NOMO-1 treated with dmso at 0.1 percent for 144 hours (cell line): ENCODE data around the gene LPIN2.
"Not testable (repeated sequence)": the region's sequence is repeated elsewhere in the genome, so short reads cannot be mapped to it uniquely, and the experiment has no call there.

ENCODE experiments used
- DNase-seq: peaks from one replicate; lab custom pipeline; 2025; ENCODE audit not compliant: unreplicated experiment; lab: John Stamatoyannopoulos, UW

The LPIN2 gene

GRCh38 chr18:3010086-3010485 is 2.9 kb downstream of the LPIN2 start:
- no peak for DNase-seq

GRCh38 chr18:3008541-3008940 is 4.4 kb downstream of the LPIN2 start:
- no peak for DNase-seq

GRCh38 chr18:3007491-3007890 is 5.5 kb downstream of the LPIN2 start:
- DNase-seq = no peak

- no peak for DNase-seq
Measured at GRCh38 chr18:3005462-3005861, 7.5 kb downstream of the LPIN2 start.

GRCh38 chr18:3003766-3004165 is 9.2 kb downstream of the LPIN2 start:
- not testable (repeated sequence) for DNase-seq

GRCh38 chr18:3002732-3003131 is 10.2 kb downstream of the LPIN2 start:
- DNase-seq = no peak

- no peak for DNase-seq
Measured at GRCh38 chr18:2998644-2999043, 14.3 kb downstream of the LPIN2 start.

GRCh38 chr18:2997846-2998564 is 14.9 kb downstream of the LPIN2 start:
- DNase-seq = no peak

GRCh38 chr18:2997429-2997828 is 15.5 kb downstream of the LPIN2 start:
- no peak for DNase-seq

GRCh38 chr18:2994603-2995432 is 18.1 kb downstream of the LPIN2 start:
- DNase-seq = no peak

GRCh38 chr18:2994020-2994589 is 18.8 kb downstream of the LPIN2 start:
- no peak for DNase-seq

- DNase-seq = no peak
Measured at GRCh38 chr18:2992995-2993877, 19.7 kb downstream of the LPIN2 start.

- no peak for DNase-seq
Measured at GRCh38 chr18:2990956-2991640, 21.8 kb downstream of the LPIN2 start.

- DNase-seq = no peak
Measured at GRCh38 chr18:2987876-2988790, 24.8 kb downstream of the LPIN2 start.

GRCh38 chr18:2986150-2986865 is 26.6 kb downstream of the LPIN2 start:
- no peak for DNase-seq

- no peak for DNase-seq
Measured at GRCh38 chr18:2985628-2986027, 27.3 kb downstream of the LPIN2 start.

GRCh38 chr18:2984703-2985261 is 28.2 kb downstream of the LPIN2 start:
- DNase-seq = no peak

- DNase-seq = no peak
Measured at GRCh38 chr18:2984091-2984490, 28.9 kb downstream of the LPIN2 start.
